Epithelial cell of esophagus (primary cell): ENCODE results near the gene OR51E2.

ENCODE experiments used
- DNase-seq: peaks from one replicate; pipeline ENCODE4 v3.0.0; 2010; ENCODE audit warnings: low read depth
- H3K4me3 ChIP-seq: 2 replicates; pipeline ENCODE4 v1.5.1; 2011; ENCODE audit warnings: mild to moderate bottlenecking, low read length, control low read depth
- CTCF ChIP-seq: IDR thresholded peaks from 2 replicates; pipeline ENCODE4 v1.5.1; 2011; ENCODE audit warnings: low read depth, mild to moderate bottlenecking, low read length, control low read depth, inconsistent platforms; ENCODE audit not compliant: insufficient read depth; ENCODE audit errors: missing control alignments

The OR51E2 gene

GRCh38 chr11:4664183-4664582, 33.5 kb downstream of the OR51E2 start:
- TF ChIP-seq CTCF: no peak
- no peak overlapping the region for H3K4me3 ChIP-seq
- no peak for DNase-seq

- H3K4me3 ChIP-seq: no peak overlapping the region
- no peak for DNase-seq
- TF ChIP-seq CTCF: no peak
These were observed 34.8 kb downstream of the OR51E2 start for GRCh38 chr11:4662876-4663275.

GRCh38 chr11:4658629-4659445, 38.8 kb downstream of the OR51E2 start:
- H3K4me3 ChIP-seq: no peak overlapping the region
- DNase-seq: no peak
- no peak for TF ChIP-seq CTCF

- no peak for DNase-seq
- no peak overlapping the region for H3K4me3 ChIP-seq
- no peak for TF ChIP-seq CTCF
These were observed 42.9 kb downstream of the OR51E2 start for GRCh38 chr11:4654635-4655369.

GRCh38 chr11:4647766-4648165, 49.9 kb downstream of the OR51E2 start:
- H3K4me3 ChIP-seq: no peak overlapping the region
- TF ChIP-seq CTCF: no peak
- DNase-seq: no peak

- DNase-seq: no peak
- TF ChIP-seq CTCF: no peak
- no peak overlapping the region for H3K4me3 ChIP-seq
These were observed 51.7 kb downstream of the OR51E2 start for GRCh38 chr11:4645974-4646373.
